Measurements from ENCODE around the gene CACNG4. TPM values are rescaled to one million over a fixed set of nuclear protein-coding genes. Genes with fewer than 3 reads are reported as not detected.

Gene CACNG4
- total and polyA plus RNA-seq, 9 of the 15 experiments (the other 6 are each of a cell fraction or from before 2014, with no cell fraction given) = 0.07 TPM; not detected in 8

GRCh38 chr17:67050066-67050465, 85.6 kb downstream of the CACNG4 start:
- Histone ChIP-seq H3K9me1 (ENCODE audit: control insufficient read depth, insufficient read depth, low read length) (no peaks in the 10 kb centered on the region), H3K79me2 (ENCODE audit: control insufficient read depth, insufficient read depth, low read length) (no peaks in the 10 kb centered on the region), H2AFZ (ENCODE audit: low read depth, low read length) (no peak overlapping the region), H3K36me3 (ENCODE audit: control insufficient read depth, insufficient read depth, low read length) (no peaks in the 10 kb centered on the region; the same call in 2 of the 3 replicates), H3K9ac (ENCODE audit: insufficient read depth in 1 of 2, low read depth in 2 of 2, low read length in 2 of 2) (no peak overlapping the region), H3K27ac (ENCODE audit: extremely low read depth, low read depth, low read length) (no peak overlapping the region), H3K4me1 (replicated peaks in 1 of 2; ENCODE audit: control insufficient read depth in 2 of 2, insufficient read depth in 2 of 2, low read length in 2 of 2) (no peaks in the 10 kb centered on the region), H3K27me3 (ENCODE audit: control insufficient read depth in 2 of 2, insufficient read depth in 2 of 2, low read length in 2 of 2) (peaks cover 19 to 44% of the 10 kb centered on the region in 2 experiments), H4K20me1 (replicated peaks; ENCODE audit: control insufficient read depth, insufficient read depth, low read length) (no peaks in the 10 kb centered on the region), H3K4me3 (no peak overlapping the region), H3K9me3 (replicated peaks; ENCODE audit: control insufficient read depth, insufficient read depth, low read depth, low read length) (no peaks in the 10 kb centered on the region; the same call in 1 of the 2 replicates), H3K4me2 (ENCODE audit: insufficient read depth, low read length) (no peak overlapping the region)
- no peak for TF ChIP-seq HDAC1 (IDR thresholded peaks at IDR 0.05)
- no peak for TF ChIP-seq KDM4B (IDR thresholded peaks at IDR 0.05; ENCODE audit: borderline replicate concordance in 2 of 2, low read depth in 1 of 2)
- no peak for TF ChIP-seq HBP1 (CRISPR knock-in tag; IDR thresholded peaks at IDR 0.05)
- no peak for TF ChIP-seq ZNF140 (CRISPR knock-in tag; IDR thresholded peaks at IDR 0.05)
- TF ChIP-seq ATF4 (CRISPR knock-in tag; IDR thresholded peaks at IDR 0.05) = no peak
- no peak for TF ChIP-seq POLR2B (IDR thresholded peaks at IDR 0.05; ENCODE audit: low read depth, partially characterized antibody)
- TF ChIP-seq IRF9 (tag; IDR thresholded peaks at IDR 0.05) = no peak
- TF ChIP-seq CREB1 (IDR thresholded peaks at IDR 0.05) = no peak
- TF ChIP-seq CREB1 (CRISPR knock-in tag; IDR thresholded peaks at IDR 0.05) = no peak
- no peak for TF ChIP-seq ZFP36 (IDR thresholded peaks at IDR 0.05; ENCODE audit: low read depth, low read length, partially characterized antibody)
- no peak for TF ChIP-seq EP400 (IDR thresholded peaks at IDR 0.05)
- no peak for TF ChIP-seq ZNF133 (CRISPR knock-in tag; IDR thresholded peaks at IDR 0.05)
- ChIA-PET CTCF (ENCODE audit: low intra/inter-chr PET ratio) (no interaction called here), POLR2A (interaction anchor here (0.8 kb wide), 1 partner anchor 19 kb away, joined by 3 read pairs; no protein-coding TSS in a partner anchor)
- WGBS (ENCODE audit: insufficient coverage, low coverage, missing lambda C conversion rate) = 0% methylated on average over 1 of the region's 1 CpG
- ATAC-seq (no peak), FAIRE-seq (no peak), DNase-seq (ENCODE audit: extremely low read depth in 1 of 4, low spot score in 3 of 4) (no peak)
- no TSS peak for BruUV-seq (replicated peaks)
- intact Hi-C loops (cut with micrococcal nuclease) (no loop called here), in situ Hi-C loops (cut with MboI) (no loop called here)

Measured in K562 (cell line).